HCT116 (cell line): Measurements from ENCODE around the gene LTBR.

Experiments
- CEBPB ChIP-seq: IDR thresholded peaks from 2 replicates; pipeline ENCODE4 v1.6.1; 2012; ENCODE audit warnings: low read depth
- ELF1 ChIP-seq: IDR thresholded peaks from 2 replicates; pipeline ENCODE4 v1.6.1; 2012; ENCODE audit warnings: low read depth, borderline replicate concordance
- EZH2 ChIP-seq: fragments of 200-600 bp; sonication (generic); IDR thresholded peaks from 2 replicates; pipeline ENCODE4 v1.6.1; 2017; ENCODE audit warnings: antibody characterized with exemption, mixed run types
- FOSL1 ChIP-seq: IDR thresholded peaks from 2 replicates; pipeline ENCODE4 v1.6.1; 2012; ENCODE audit warnings: low read depth
- POLR2A ChIP-seq: IDR thresholded peaks from 2 replicates; pipeline ENCODE4 v1.7.0; 2011; ENCODE audit warnings: borderline replicate concordance; ENCODE audit not compliant: insufficient read depth, insufficient read length; ENCODE audit errors: extremely low read depth
- POLR2AphosphoS5 ChIP-seq: IDR thresholded peaks from 2 replicates; pipeline ENCODE4 v1.6.1; 2011; ENCODE audit warnings: mild to moderate bottlenecking, low read depth, low read length, moderate library complexity
- RAD21 ChIP-seq: IDR thresholded peaks from 2 replicates; pipeline ENCODE4 v1.6.1; 2012; ENCODE audit warnings: low read depth, mild to moderate bottlenecking
- YY1 ChIP-seq: IDR thresholded peaks from 2 replicates; pipeline ENCODE4 v1.6.1; 2011; ENCODE audit warnings: low read length, low read depth, moderate library complexity, mild to moderate bottlenecking; ENCODE audit not compliant: insufficient replicate concordance; ENCODE audit errors: extremely low read depth
- TF ChIP-seq, protein P1 (sequence below), 3 experiments: fragments of 200-600 bp in 1 of 3; sonication (generic) in 1 of 3; IDR thresholded peaks in 2 of 3; conservative IDR thresholded peaks in 1 of 3; 2 replicates each; pipeline ENCODE4 v1.5.1; 2012 to 2017; ENCODE audit warnings: low read depth in 2 of 3, low read length in 2 of 3, antibody characterized with exemption in 1 of 3, borderline replicate concordance in 1 of 3, control low read depth in 1 of 3, mild to moderate bottlenecking in 1 of 3, mixed read lengths in 1 of 3, mixed run types in 1 of 3, moderate library complexity in 1 of 3; ENCODE audit not compliant: insufficient read depth in 1 of 3
- TF ChIP-seq, protein P2 (sequence below): IDR thresholded peaks from 2 replicates; pipeline ENCODE4 v1.6.1; 2012; ENCODE audit warnings: low read depth
- TF ChIP-seq, protein P3 (sequence below): IDR thresholded peaks from 2 replicates; pipeline ENCODE4 v1.6.1; 2011; ENCODE audit warnings: mild to moderate bottlenecking, low read length, moderate library complexity; ENCODE audit not compliant: insufficient replicate concordance; ENCODE audit errors: extremely low read depth
- TF ChIP-seq, protein P4 (sequence below): IDR thresholded peaks from 2 replicates; pipeline ENCODE4 v1.6.1; 2012

DNA sequence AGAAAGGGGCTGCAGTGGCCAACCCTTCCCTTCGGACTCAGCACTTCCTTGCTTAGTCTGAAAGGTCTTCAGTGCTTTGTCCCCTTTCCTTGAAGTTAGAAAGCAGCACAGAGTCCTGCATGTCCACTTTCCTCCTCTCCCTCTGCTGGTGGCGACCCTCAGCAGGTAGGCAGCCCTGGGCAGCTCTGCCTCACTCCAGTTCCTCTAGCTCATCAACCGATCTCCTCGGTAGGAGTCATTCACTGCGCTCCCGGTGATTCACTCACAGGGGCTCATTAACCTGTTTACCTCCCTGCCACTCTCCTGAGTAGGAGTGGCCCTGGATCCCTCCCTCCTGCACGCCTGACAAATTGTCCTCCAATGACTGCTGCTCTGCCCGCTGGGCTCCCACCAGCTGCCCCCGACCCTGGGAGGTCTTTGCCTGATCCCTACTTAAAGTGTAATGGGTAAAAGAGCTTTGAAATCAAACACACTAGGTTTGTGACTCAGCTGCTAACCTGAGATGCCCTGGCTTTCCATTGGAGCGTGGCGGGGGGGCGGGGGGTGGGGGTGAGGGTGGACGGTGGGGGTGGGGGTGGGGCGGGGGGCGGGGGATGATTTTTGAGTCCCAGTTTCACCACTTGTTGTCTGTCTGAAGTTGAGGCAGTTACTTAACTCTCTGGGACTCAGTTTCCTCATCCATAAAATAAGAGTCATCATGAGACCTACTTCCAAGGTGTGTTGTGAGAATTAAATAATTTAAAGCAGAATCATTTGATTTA lies 12.8 kb upstream of the LTBR start:
- TF ChIP-seq, protein P1, sequence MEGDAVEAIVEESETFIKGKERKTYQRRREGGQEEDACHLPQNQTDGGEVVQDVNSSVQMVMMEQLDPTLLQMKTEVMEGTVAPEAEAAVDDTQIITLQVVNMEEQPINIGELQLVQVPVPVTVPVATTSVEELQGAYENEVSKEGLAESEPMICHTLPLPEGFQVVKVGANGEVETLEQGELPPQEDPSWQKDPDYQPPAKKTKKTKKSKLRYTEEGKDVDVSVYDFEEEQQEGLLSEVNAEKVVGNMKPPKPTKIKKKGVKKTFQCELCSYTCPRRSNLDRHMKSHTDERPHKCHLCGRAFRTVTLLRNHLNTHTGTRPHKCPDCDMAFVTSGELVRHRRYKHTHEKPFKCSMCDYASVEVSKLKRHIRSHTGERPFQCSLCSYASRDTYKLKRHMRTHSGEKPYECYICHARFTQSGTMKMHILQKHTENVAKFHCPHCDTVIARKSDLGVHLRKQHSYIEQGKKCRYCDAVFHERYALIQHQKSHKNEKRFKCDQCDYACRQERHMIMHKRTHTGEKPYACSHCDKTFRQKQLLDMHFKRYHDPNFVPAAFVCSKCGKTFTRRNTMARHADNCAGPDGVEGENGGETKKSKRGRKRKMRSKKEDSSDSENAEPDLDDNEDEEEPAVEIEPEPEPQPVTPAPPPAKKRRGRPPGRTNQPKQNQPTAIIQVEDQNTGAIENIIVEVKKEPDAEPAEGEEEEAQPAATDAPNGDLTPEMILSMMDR (IDR thresholded peaks at IDR 0.05 in 2 of 3, conservative IDR thresholded peaks at IDR 0.05 in 1 of 3; ENCODE audit: borderline replicate concordance in 1 of 3, insufficient read depth in 1 of 3, low read depth in 2 of 3, low read length in 2 of 3) = 0 out of 6 replicates have a peak, but pooled peaks of 1 of the 3 experiments have one; percentile 9
- peak; percentile 20 for TF ChIP-seq YY1
- TF ChIP-seq, protein P2, sequence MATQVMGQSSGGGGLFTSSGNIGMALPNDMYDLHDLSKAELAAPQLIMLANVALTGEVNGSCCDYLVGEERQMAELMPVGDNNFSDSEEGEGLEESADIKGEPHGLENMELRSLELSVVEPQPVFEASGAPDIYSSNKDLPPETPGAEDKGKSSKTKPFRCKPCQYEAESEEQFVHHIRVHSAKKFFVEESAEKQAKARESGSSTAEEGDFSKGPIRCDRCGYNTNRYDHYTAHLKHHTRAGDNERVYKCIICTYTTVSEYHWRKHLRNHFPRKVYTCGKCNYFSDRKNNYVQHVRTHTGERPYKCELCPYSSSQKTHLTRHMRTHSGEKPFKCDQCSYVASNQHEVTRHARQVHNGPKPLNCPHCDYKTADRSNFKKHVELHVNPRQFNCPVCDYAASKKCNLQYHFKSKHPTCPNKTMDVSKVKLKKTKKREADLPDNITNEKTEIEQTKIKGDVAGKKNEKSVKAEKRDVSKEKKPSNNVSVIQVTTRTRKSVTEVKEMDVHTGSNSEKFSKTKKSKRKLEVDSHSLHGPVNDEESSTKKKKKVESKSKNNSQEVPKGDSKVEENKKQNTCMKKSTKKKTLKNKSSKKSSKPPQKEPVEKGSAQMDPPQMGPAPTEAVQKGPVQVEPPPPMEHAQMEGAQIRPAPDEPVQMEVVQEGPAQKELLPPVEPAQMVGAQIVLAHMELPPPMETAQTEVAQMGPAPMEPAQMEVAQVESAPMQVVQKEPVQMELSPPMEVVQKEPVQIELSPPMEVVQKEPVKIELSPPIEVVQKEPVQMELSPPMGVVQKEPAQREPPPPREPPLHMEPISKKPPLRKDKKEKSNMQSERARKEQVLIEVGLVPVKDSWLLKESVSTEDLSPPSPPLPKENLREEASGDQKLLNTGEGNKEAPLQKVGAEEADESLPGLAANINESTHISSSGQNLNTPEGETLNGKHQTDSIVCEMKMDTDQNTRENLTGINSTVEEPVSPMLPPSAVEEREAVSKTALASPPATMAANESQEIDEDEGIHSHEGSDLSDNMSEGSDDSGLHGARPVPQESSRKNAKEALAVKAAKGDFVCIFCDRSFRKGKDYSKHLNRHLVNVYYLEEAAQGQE = no peak
- TF ChIP-seq POLR2AphosphoS5 = peak; percentile 66
- TF ChIP-seq, protein P3, sequence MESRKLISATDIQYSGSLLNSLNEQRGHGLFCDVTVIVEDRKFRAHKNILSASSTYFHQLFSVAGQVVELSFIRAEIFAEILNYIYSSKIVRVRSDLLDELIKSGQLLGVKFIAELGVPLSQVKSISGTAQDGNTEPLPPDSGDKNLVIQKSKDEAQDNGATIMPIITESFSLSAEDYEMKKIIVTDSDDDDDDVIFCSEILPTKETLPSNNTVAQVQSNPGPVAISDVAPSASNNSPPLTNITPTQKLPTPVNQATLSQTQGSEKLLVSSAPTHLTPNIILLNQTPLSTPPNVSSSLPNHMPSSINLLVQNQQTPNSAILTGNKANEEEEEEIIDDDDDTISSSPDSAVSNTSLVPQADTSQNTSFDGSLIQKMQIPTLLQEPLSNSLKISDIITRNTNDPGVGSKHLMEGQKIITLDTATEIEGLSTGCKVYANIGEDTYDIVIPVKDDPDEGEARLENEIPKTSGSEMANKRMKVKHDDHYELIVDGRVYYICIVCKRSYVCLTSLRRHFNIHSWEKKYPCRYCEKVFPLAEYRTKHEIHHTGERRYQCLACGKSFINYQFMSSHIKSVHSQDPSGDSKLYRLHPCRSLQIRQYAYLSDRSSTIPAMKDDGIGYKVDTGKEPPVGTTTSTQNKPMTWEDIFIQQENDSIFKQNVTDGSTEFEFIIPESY = no peak
- peak; percentile 40 for TF ChIP-seq POLR2A
- no peak for TF ChIP-seq CEBPB
- no peak for TF ChIP-seq ELF1
- TF ChIP-seq EZH2 = no peak
- TF ChIP-seq, protein P4, sequence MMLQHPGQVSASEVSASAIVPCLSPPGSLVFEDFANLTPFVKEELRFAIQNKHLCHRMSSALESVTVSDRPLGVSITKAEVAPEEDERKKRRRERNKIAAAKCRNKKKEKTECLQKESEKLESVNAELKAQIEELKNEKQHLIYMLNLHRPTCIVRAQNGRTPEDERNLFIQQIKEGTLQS = no peak
- TF ChIP-seq RAD21 = no peak
- no peak for TF ChIP-seq FOSL1
